Subcutaneous abdominal adipose tissue (tissue), 5 donors: Measurements from ENCODE around the gene SORL1.

Experiments
- H3K27ac ChIP-seq: one replicate; pipeline ENCODE4 v1.7.0; 2013; ENCODE audit warnings: low read depth, mild to moderate bottlenecking, inconsistent platforms, low read length, moderate library complexity
- H3K27me3 ChIP-seq, 5 donors: one replicate each; pipeline ENCODE4 v1.7.0; 2013; ENCODE audit warnings: low read length in 5 of 5, inconsistent platforms in 1 of 5; ENCODE audit not compliant: control insufficient read depth in 5 of 5, insufficient read depth in 4 of 5
- H3K36me3 ChIP-seq, 5 donors: one replicate each; pipeline ENCODE4 v1.7.0; 2013; ENCODE audit warnings: low read length in 5 of 5; ENCODE audit not compliant: control insufficient read depth in 5 of 5, insufficient read depth in 5 of 5
- H3K4me1 ChIP-seq, 5 donors: one replicate each; pipeline ENCODE4 v1.7.0; 2013; ENCODE audit warnings: low read length in 5 of 5, mild to moderate bottlenecking in 3 of 5, moderate library complexity in 1 of 5; ENCODE audit not compliant: control insufficient read depth in 5 of 5, insufficient read depth in 5 of 5
- H3K4me3 ChIP-seq, 5 donors: one replicate each; pipeline ENCODE4 v1.7.0; 2013; ENCODE audit warnings: low read length in 5 of 5, low read depth in 1 of 5
- H3K9ac ChIP-seq, 5 donors: one replicate each; pipeline ENCODE4 v1.7.0; 2013; ENCODE audit warnings: low read length in 5 of 5, mild to moderate bottlenecking in 4 of 5, moderate library complexity in 3 of 5
- H3K9me3 ChIP-seq, 5 donors: one replicate each; pipeline ENCODE4 v1.7.0; 2013; ENCODE audit warnings: low read length in 5 of 5; ENCODE audit not compliant: control insufficient read depth in 5 of 5
- donor health status: healthy.
- donor health status: healthy.
- donor health status: healthy.
- donor health status: healthy.
- donor health status: healthy.

Gene SORL1

DNA sequence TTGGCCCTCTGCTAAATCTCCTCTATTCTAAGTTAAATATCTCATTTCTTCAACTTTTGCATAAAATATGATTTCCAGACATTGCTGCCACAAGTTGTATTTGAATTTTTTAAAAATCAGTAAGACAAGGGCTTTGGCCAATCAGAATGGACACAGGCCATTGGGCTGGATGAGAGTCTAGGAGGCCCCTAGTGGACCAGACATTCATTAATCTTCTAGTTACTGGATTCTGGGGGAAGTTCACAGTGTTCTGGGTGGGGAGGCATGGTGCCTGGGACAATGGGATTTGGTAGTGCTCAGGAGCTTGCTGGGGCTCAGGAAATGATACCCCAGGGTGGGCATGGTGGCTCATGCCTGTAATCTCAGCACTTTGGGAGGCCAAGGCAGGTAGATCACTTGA lies 12.4 kb upstream of the SORL1 start:
- Histone ChIP-seq H3K9me3 (no peaks in the 10 kb centered on the region), H3K4me1 (peaks cover 0 to 34% (median 18%) of the 10 kb centered on the region in 5 donors), H3K36me3 (no peaks in the 10 kb centered on the region), H3K4me3 (no peak overlapping the region), H3K27me3 (no peaks in the 10 kb centered on the region), H3K9ac (no peak overlapping the region), H3K27ac (no peak overlapping the region)

DNA sequence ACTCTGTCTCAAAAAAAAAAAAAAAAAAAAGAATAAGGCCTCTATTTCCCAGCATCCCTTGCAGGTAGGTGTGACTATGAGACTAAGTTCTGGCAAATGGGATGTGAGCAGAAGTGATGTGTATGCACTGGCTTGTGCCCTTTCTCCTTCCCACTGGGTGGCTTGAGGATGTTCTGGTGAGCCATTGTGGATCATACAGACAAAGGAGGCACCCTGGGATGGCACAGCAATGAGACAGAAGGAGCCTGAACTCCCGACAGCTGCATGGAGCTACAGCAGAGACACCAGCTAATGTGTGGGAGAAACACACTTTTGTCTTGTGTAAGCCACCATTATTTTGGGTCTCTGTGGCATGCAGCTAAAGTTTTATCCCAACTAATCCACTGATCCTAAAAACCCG lies 10.6 kb upstream of the SORL1 start:
- no peak overlapping the region for H3K27ac ChIP-seq
- H3K9me3 ChIP-seq, result no peaks in the 10 kb centered on the region
- no peak overlapping the region for H3K9ac ChIP-seq
- H3K4me3 ChIP-seq, result no peak overlapping the region
- H3K36me3 ChIP-seq, result no peaks in the 10 kb centered on the region
- no peaks in the 10 kb centered on the region for H3K27me3 ChIP-seq
- peaks cover 0 to 28% (median 16%) of the 10 kb centered on the region in 5 donors for H3K4me1 ChIP-seq

DNA sequence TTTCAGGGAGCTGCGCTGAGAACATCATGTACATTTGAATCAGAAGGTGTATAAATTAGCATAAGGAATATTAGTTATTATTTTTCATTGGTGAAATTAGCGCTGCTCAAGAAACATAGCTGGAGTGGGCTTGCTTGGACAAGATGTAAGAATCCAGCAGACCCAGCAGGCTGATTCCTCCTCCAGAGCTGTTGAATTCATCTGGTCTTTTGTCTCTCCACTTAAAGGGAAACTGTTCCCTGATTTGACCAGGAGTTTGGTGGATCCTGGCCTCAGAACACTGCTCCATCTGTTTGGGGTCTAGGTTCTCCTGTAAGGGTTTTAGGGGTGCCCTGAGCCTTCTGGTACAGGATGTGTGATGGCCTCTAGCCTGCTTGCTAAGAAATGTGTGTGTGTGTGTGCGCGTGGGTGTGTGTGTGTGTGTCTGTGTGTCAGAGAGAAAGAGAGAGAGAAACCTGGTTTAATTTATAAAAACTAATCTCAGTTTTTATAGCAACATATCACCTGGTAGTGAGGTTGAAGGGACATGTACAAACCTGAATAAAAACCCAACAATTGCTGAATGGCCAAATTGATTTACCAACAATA lies 8.3 kb upstream of the SORL1 start:
- Histone ChIP-seq H3K27me3 (no peaks in the 10 kb centered on the region), H3K4me1 (peaks cover 0 to 16% (median 4%) of the 10 kb centered on the region in 5 donors), H3K4me3 (no peak overlapping the region), H3K9me3 (no peaks in the 10 kb centered on the region), H3K9ac (no peak overlapping the region), H3K27ac (no peak overlapping the region), H3K36me3 (no peaks in the 10 kb centered on the region)

DNA sequence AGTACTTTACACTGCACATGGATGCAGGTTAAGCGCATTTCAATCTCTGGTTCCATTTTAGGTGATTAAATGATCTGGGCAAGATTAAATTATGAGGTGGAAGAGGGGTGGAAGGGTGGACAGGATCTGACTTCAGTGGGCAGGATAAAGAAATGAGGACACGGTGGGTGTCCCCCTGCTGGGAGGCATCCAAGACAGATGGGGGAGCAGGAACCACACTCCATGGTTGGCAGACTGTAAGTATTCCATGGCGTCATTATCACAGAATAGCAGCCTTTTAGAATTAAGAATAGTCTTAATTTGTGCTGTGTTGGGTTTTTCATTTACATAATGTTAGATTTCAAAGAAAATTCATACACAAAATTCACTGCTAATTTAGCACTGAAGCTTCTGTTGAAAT lies 7.6 kb upstream of the SORL1 start:
- Histone ChIP-seq H3K4me1 (peaks cover 0 to 8% (median 0%) of the 10 kb centered on the region in 5 donors), H3K27ac (no peak overlapping the region), H3K9me3 (no peaks in the 10 kb centered on the region), H3K4me3 (no peak overlapping the region), H3K27me3 (no peaks in the 10 kb centered on the region), H3K36me3 (no peaks in the 10 kb centered on the region), H3K9ac (no peak overlapping the region)

DNA sequence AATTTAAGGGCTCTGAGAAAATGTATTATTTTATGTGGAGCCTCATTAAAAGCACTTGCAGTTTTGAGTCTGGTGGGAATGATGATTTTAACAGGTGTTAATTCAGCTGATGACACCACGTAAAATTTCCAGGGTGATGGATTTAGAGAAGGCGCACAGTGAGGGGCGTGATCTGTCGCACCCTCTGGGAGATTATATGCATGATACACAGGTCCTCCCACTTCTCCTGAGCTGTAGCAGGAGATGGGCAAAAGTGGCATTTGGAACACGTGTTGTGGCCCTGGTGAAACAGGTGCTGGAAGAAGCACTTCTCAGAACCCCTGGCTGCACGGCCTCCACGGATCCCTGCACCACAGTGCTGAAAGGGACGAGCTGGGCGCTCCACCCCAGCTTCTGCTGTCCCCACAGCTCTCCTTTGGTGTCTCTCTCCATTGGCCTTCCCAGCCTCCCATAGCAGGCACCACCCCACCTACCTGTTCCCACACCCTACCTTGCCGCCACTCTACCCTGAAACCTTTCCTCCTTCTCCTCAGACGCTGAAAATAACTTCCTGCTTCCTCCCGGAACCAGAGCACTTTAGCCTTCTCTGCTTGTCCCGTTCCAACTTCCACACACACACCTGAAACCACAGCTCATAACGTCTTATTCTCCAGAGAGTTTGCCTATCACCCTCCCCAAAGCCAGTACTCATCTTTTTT lies 6.9 kb upstream of the SORL1 start:
- Histone ChIP-seq H3K9me3 (no peaks in the 10 kb centered on the region), H3K4me3 (no peak overlapping the region), H3K27me3 (no peaks in the 10 kb centered on the region), H3K27ac (no peak overlapping the region), H3K36me3 (no peaks in the 10 kb centered on the region), H3K9ac (no peak overlapping the region), H3K4me1 (peaks cover 0 to 4% (median 0%) of the 10 kb centered on the region in 5 donors)

DNA sequence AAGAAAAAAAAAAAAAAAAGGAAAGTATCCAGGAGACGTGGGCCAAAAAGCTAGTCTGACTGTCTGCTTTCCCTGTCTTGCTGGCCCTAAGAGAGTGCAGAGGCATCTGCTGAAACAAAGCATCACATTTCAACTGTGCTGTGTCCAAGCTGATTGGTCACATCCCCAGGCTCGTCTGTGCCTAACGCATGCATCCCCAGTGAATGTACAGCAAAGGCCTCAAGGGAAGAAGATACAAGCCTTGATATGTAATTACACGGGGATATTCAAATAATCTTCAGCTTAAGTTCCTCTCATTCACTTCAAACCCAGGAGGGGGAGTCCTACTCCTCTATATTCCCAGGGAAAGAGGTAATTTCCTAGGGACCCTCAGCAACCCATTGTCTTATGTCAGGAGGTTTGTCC lies 5.4 kb upstream of the SORL1 start:
- Histone ChIP-seq H3K4me3 (no peak overlapping the region), H3K9ac (no peak overlapping the region), H3K36me3 (no peaks in the 10 kb centered on the region), H3K9me3 (no peaks in the 10 kb centered on the region), H3K27ac (no peak overlapping the region), H3K4me1 (peaks cover 0 to 10% (median 5%) of the 10 kb centered on the region in 5 donors), H3K27me3 (peaks cover 0 to 13% (median 4%) of the 10 kb centered on the region in 5 donors)

DNA sequence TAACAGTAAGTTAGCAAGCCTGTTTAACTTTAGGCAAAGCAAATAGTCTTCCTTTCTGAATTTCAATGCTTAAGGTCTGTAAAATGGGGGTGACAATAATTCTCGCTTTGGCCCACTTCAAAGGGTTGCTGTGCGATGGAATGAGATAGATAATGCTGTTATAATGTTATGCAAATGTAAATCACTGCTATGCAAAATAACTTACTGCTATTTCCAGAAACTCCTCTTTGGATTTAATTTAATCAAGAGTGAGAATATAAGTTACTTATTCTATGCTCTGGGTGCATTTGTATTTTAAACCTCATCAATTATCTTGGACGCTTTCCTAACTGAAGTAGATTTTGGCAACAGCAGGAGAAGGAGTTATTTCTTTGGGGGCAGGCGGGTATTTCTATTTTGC lies 4.1 kb upstream of the SORL1 start:
- Histone ChIP-seq H3K4me3 (no peak overlapping the region), H3K36me3 (no peaks in the 10 kb centered on the region), H3K27ac (no peak overlapping the region), H3K9me3 (no peaks in the 10 kb centered on the region), H3K9ac (no peak overlapping the region), H3K4me1 (peaks cover 0 to 18% (median 15%) of the 10 kb centered on the region in 5 donors), H3K27me3 (peaks cover 0 to 22% (median 4%) of the 10 kb centered on the region in 5 donors)

DNA sequence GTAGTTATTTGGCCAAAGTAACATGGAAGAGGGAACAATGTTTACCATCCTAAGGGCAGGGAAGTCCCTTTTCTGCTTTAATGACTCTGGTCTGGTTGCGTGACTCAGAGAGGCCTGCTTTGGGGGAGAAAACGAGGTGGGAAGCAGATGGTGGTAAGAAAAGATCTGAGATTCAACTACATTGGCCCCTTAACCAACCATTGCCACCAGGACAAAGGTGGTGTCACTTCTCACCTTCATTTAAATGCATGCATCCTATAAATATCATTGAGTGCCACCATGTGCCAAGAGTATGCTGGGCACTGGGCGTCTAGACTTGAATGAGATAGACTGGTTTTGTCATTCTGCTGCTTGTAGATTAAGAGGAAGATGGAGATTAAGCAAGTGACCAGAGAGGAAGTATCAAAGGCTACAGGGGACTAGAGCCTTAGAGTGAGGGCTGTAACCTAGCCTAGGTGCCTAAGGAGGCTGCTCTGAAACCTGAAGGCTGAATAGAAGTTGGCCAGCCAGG lies 3.6 kb upstream of the SORL1 start:
- Histone ChIP-seq H3K36me3 (no peaks in the 10 kb centered on the region), H3K4me1 (peaks cover 0 to 20% (median 15%) of the 10 kb centered on the region in 5 donors), H3K9ac (no peak overlapping the region), H3K27ac (no peak overlapping the region), H3K27me3 (peaks cover 0 to 22% (median 4%) of the 10 kb centered on the region in 5 donors), H3K9me3 (no peaks in the 10 kb centered on the region), H3K4me3 (no peak overlapping the region)

DNA sequence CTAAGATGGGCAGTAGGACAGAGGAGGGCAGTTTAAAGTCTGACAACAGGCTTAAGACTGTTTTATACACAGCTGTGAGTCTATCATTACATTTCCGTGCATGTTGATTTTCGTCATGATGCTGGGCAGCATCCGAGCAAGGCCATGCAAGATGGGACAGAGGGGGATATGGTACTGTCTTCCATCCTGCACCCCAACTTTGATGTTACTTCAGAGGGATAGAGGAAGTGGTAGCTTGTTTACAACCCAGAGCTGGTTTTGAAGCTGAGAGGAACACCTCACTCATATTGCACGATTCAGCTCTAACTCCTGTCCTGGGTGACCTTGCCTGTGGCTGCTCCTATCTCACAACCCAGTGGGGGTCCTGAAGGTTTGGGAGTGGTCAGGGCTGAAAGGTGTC lies 3.0 kb upstream of the SORL1 start:
- H3K27ac ChIP-seq, result no peak overlapping the region

DNA sequence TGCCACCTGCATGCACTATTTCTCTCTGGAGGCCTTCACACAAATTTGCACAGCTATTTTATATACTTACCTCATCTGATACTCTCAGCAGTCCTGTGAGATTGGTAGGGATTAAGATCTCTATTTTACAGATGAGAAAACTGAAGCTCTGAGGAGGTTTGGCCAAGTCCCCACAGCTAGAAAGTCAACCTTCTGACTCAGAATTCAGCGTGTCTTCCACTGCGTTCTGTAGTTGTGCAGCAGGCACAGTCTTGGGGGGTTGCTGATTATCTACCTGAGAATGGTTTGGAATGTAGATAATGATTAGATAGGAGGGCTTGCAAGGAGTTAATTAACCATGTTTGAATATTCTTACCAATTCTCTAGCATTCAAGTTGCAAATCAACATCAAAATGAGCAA lies 2.5 kb upstream of the SORL1 start:
- H3K27me3 ChIP-seq, result peaks cover 0 to 22% (median 4%) of the 10 kb centered on the region in 5 donors
- H3K27ac ChIP-seq, result no peak overlapping the region
- H3K4me3 ChIP-seq, result no peak overlapping the region
- no peaks in the 10 kb centered on the region for H3K9me3 ChIP-seq
- no peak overlapping the region for H3K9ac ChIP-seq
- H3K4me1 ChIP-seq, result peaks cover 0 to 28% (median 26%) of the 10 kb centered on the region in 5 donors
- no peaks in the 10 kb centered on the region for H3K36me3 ChIP-seq

More for the DNA sequence above, 3.0 kb upstream of the SORL1 start:
- Histone ChIP-seq H3K9me3 (no peaks in the 10 kb centered on the region), H3K4me1 (peaks cover 0 to 24% (median 22%) of the 10 kb centered on the region in 5 donors), H3K9ac (no peak overlapping the region), H3K27me3 (peaks cover 0 to 22% (median 4%) of the 10 kb centered on the region in 5 donors), H3K4me3 (no peak overlapping the region), H3K36me3 (no peaks in the 10 kb centered on the region)
